B cell (primary cell): ENCODE results near the gene NSUN2. TPM values are rescaled to one million over a fixed set of nuclear protein-coding genes. Genes with fewer than 3 reads are reported as not detected.

ENCODE experiments used
- ATAC-seq: fragments of 200-7000 bp; cut with Tn5 transposase; one replicate; pipeline ENCODE4 v1.10.0; 2021; ENCODE audit warnings: low read depth, mild to moderate bottlenecking, moderate number of reproducible peaks, moderate library complexity
- CTCF ChIA-PET: fragments of 350-600 bp; sonication (Branson Sonifier 250); formaldehyde crosslinking; loops from one replicate; lab custom pipeline; 2021; ENCODE audit warnings: antibody characterized with exemption, inconsistent platforms; lab: Charles Lee
- POLR2A ChIA-PET: fragments of 350-600 bp; sonication (Branson Sonifier 250); formaldehyde crosslinking; loops from one replicate; lab custom pipeline; 2021; ENCODE audit warnings: antibody characterized with exemption; lab: Charles Lee
- DNase-seq: peaks from one replicate; pipeline ENCODE4 v3.0.0; 2013
- H2AFZ ChIP-seq: 2 replicates; pipeline ENCODE4 v1.6.1; 2012; ENCODE audit warnings: mild to moderate bottlenecking, low read depth, low read length; ENCODE audit not compliant: insufficient read depth, poor library complexity, severe bottlenecking
- H3K27ac ChIP-seq, 2 donors: 1 replicate in 1 of 2; 2 replicates in 1 of 2; pipeline ENCODE4 v1.5.1; 2012 to 2013; ENCODE audit warnings: low read length in 2 of 2, mild to moderate bottlenecking in 2 of 2, moderate library complexity in 1 of 2
- H3K27me3 ChIP-seq, 4 experiments: fragments of 200-600 bp in 1 of 4; sonication (generic) in 1 of 4; replicated peaks in 1 of 4; 1 replicate in 2 of 4; 2 replicates in 2 of 4; pipeline versions ENCODE4 v1.6.1 to v1.7.0; 2013 to 2016; ENCODE audit warnings: low read length in 3 of 4, mild to moderate bottlenecking in 2 of 4, mixed read lengths in 1 of 4, moderate library complexity in 1 of 4; ENCODE audit not compliant: insufficient read depth in 4 of 4, control insufficient read depth in 3 of 4; ENCODE audit errors: control extremely low read depth in 1 of 4
- H3K36me3 ChIP-seq, 2 experiments: replicated peaks in 1 of 2; 1 replicate in 1 of 2; 2 replicates in 1 of 2; pipeline versions ENCODE4 v1.6.1 to v1.7.1; 2013; ENCODE audit warnings: low read length in 1 of 2; ENCODE audit not compliant: insufficient read depth in 2 of 2, control insufficient read depth in 1 of 2; ENCODE audit errors: control extremely low read depth in 1 of 2, extremely low read depth in 1 of 2
- H3K4me1 ChIP-seq, 2 donors: fragments of 200-600 bp in 1 of 2; sonication (generic) in 1 of 2; 1 replicate in 1 of 2; 2 replicates in 1 of 2; pipeline versions ENCODE4 v1.5.1 to v1.6.1; 2013 to 2017; ENCODE audit warnings: low read length in 2 of 2; ENCODE audit not compliant: control insufficient read depth in 2 of 2, insufficient read depth in 2 of 2
- H3K4me2 ChIP-seq: replicated peaks from 2 replicates; pipeline ENCODE3; 2012; ENCODE audit warnings: mild to moderate bottlenecking, low read depth, low read length; ENCODE audit not compliant: poor library complexity, severe bottlenecking
- H3K4me3 ChIP-seq, 5 experiments: fragments of 200-600 bp in 1 of 5; sonication (generic) in 1 of 5; 1 replicate in 3 of 5; 2 replicates in 2 of 5; pipeline versions ENCODE4 v1.5.1 to v1.7.0; 2011 to 2016; ENCODE audit warnings: low read length in 4 of 5, mild to moderate bottlenecking in 4 of 5, low read depth in 2 of 5, control low read depth in 1 of 5, moderate library complexity in 1 of 5; ENCODE audit not compliant: insufficient read depth in 1 of 5; ENCODE audit errors: control extremely low read depth in 1 of 5, extremely low read depth in 1 of 5
- H3K79me2 ChIP-seq: fragments of 200-600 bp; sonication (generic); one replicate; pipeline ENCODE4 v1.6.0; 2016; ENCODE audit warnings: low read length; ENCODE audit not compliant: control insufficient read depth, insufficient read depth
- H3K9ac ChIP-seq: fragments of 200-600 bp; sonication (generic); 2 replicates; pipeline ENCODE4 v1.6.1; 2017; ENCODE audit warnings: mild to moderate bottlenecking, low read length, moderate library complexity
- H3K9me3 ChIP-seq, 3 donors: one replicate each; pipeline versions ENCODE4 v1.6.1 to v1.7.1; 2013; ENCODE audit warnings: low read length in 2 of 3; ENCODE audit not compliant: control insufficient read depth in 2 of 3, insufficient read depth in 1 of 3; ENCODE audit errors: control extremely low read depth in 1 of 3
- H4K20me1 ChIP-seq: 2 replicates; pipeline ENCODE4 v1.6.0; 2012; ENCODE audit warnings: mild to moderate bottlenecking, low read length; ENCODE audit not compliant: insufficient read depth, control insufficient read depth, poor library complexity, severe bottlenecking
- H3K27ac Mint-ChIP-seq: one replicate; pipeline ENCODE4 v1.8.0; 2021; ENCODE audit warnings: mixed read lengths
- H3K27me3 Mint-ChIP-seq: one replicate; pipeline ENCODE4 v1.8.0; 2021; ENCODE audit warnings: mixed read lengths
- H3K4me1 Mint-ChIP-seq: one replicate; pipeline ENCODE4 v1.8.0; 2021; ENCODE audit warnings: mixed read lengths
- H3K4me3 Mint-ChIP-seq: one replicate; pipeline ENCODE4 v1.8.0; 2021; ENCODE audit warnings: mixed read lengths
- H3K9me3 Mint-ChIP-seq: one replicate; pipeline ENCODE4 v1.8.0; 2022; ENCODE audit warnings: mixed read lengths; ENCODE audit not compliant: insufficient read depth
- EZH2 ChIP-seq: IDR thresholded peaks from 2 replicates; pipeline ENCODE4 v1.6.1; 2012; ENCODE audit warnings: borderline replicate concordance, low read depth, mild to moderate bottlenecking, moderate library complexity, low read length; ENCODE audit not compliant: insufficient read depth, poor library complexity, severe bottlenecking
- WGBS: methylation state at CpG from one replicate; pipeline ENCODE4 v1.1.5; 2013; ENCODE audit warnings: missing lambda C conversion rate; ENCODE audit not compliant: insufficient coverage; 5-methylcytosine and 5-hydroxymethylcytosine counted together
- intact Hi-C: fragments of 100-400 bp; cut with micrococcal nuclease; formaldehyde crosslinking; loops from one replicate; pipeline ENCODE4 v1.10.0; 2022
- polyA plus RNA-seq: library from polyadenylated mRNA; depleted of rRNA; stranded (reverse); fragments of >200 nt; gene quantifications from 2 replicates; pipeline ENCODE4 v1.2.3, GENCODE V29; 2012
- total RNA-seq, 2 donors: library from RNA; stranded (reverse); fragments of 120-200 nt in 1 of 2; gene quantifications; 1 replicate in 1 of 2; 2 replicates in 1 of 2; pipeline versions ENCODE4 v1.2.3 to v1.2.4, GENCODE V29; 2013 to 2022
- TF ChIP-seq, protein P1 (sequence below): fragments of 200-600 bp; IDR thresholded peaks from one replicate; pipeline ENCODE4 v1.8.0; 2022; ENCODE audit warnings: antibody characterized with exemption, mild to moderate bottlenecking

The NSUN2 gene
- total and polyA plus RNA-seq, 2 donors (not counting 1 experiment from before 2014, with no cell fraction given) = 58.8 to 85.0 TPM

DNA sequence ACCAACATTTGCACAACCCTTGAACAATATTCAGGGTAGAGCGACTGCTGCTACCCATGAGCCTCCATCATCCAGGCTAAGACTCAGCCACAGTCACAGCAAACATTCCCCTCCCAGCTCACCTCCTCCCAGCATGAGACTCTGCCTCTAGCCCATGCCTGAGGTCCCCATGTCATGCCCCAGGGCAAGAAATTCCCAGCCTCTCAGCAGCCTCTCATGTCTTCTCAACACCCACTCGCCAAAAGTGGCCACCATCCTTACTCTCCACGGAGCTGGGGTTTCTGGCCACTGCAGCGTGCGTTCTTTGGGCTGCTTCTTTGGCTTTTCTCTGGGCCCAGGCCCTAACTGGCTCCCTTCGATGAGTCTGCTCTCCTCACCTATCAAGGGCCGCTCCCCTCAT, 82.2 kb downstream of the NSUN2 start:
- Histone ChIP-seq H2AFZ (no peak overlapping the region), H4K20me1 (no peaks in the 10 kb centered on the region), H3K4me3 (no peak overlapping the region), H3K4me1 (no peaks in the 10 kb centered on the region), H3K4me2 (no peak overlapping the region), H3K27ac (no peak overlapping the region), H3K9me3 (no peaks in the 10 kb centered on the region), H3K36me3 (no peaks in the 10 kb centered on the region), H3K27me3 (peaks cover 0 to 2% (median 0%) of the 10 kb centered on the region in 4 experiments), H3K79me2 (no peaks in the 10 kb centered on the region), H3K9ac (no peak overlapping the region)
- no peak for DNase-seq
- H3K27ac Mint-ChIP-seq = no peak overlapping the region
- 98% methylated on average over 7 of the region's 7 CpGs for WGBS
- TF ChIP-seq, protein P1, sequence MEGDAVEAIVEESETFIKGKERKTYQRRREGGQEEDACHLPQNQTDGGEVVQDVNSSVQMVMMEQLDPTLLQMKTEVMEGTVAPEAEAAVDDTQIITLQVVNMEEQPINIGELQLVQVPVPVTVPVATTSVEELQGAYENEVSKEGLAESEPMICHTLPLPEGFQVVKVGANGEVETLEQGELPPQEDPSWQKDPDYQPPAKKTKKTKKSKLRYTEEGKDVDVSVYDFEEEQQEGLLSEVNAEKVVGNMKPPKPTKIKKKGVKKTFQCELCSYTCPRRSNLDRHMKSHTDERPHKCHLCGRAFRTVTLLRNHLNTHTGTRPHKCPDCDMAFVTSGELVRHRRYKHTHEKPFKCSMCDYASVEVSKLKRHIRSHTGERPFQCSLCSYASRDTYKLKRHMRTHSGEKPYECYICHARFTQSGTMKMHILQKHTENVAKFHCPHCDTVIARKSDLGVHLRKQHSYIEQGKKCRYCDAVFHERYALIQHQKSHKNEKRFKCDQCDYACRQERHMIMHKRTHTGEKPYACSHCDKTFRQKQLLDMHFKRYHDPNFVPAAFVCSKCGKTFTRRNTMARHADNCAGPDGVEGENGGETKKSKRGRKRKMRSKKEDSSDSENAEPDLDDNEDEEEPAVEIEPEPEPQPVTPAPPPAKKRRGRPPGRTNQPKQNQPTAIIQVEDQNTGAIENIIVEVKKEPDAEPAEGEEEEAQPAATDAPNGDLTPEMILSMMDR = no peak
- no peak for TF ChIP-seq EZH2
- ChIA-PET CTCF (no interaction called here), POLR2A (no interaction called here)
- H3K27me3 Mint-ChIP-seq = no peaks in the 10 kb centered on the region
- no peaks in the 10 kb centered on the region for H3K4me1 Mint-ChIP-seq
- intact Hi-C loops = no loop called here
- H3K4me3 Mint-ChIP-seq = no peak overlapping the region
- H3K9me3 Mint-ChIP-seq = no peaks in the 10 kb centered on the region
- ATAC-seq = no peak

Other genes starting within 250 kb of the NSUN2 start
- gene UBE2QL1, start 184.2 kb downstream of the NSUN2 start, total RNA-seq = 1.6 and 1.7 TPM in 2 replicates
- 0.32 and 0.33 TPM in 2 replicates for gene UBE2QL1, start 184.2 kb downstream of the NSUN2 start, polyA plus RNA-seq
- gene SRD5A1, start 396 bp upstream of the NSUN2 start, total RNA-seq = 20.8 and 29.2 TPM in 2 replicates
- gene SRD5A1, start 396 bp upstream of the NSUN2 start, polyA plus RNA-seq = 14.3 and 17.2 TPM in 2 replicates
- 63.6 and 65.3 TPM in 2 replicates for gene TENT4A, start 80.4 kb upstream of the NSUN2 start, total RNA-seq
- 18.5 and 31.9 TPM in 2 replicates for gene TENT4A, start 80.4 kb upstream of the NSUN2 start, polyA plus RNA-seq